CD4-positive, alpha-beta T cell treated with Interleukin-10 for 1 hour (primary cell): Measurements from ENCODE around the gene PAX7.
"Not testable (repeated sequence)": the region's sequence is repeated elsewhere in the genome, so short reads cannot be mapped to it uniquely, and the experiment has no call there.

Source experiments
- DNase-seq: peaks from one replicate; pipeline ENCODE4 v3.0.0-alpha.2; 2020

PAX7 gene

GRCh38 chr1:18666317-18666920 lies 35.8 kb downstream of the PAX7 start:
- no peak for DNase-seq

GRCh38 chr1:18667333-18667732 lies 36.7 kb downstream of the PAX7 start:
- DNase-seq: no peak

- DNase-seq: no peak
These were observed 37.4 kb downstream of the PAX7 start for GRCh38 chr1:18668046-18668445.

- DNase-seq: no peak
These were observed 38.2 kb downstream of the PAX7 start for GRCh38 chr1:18668750-18669404.

- DNase-seq: no peak
These were observed 39.6 kb downstream of the PAX7 start for GRCh38 chr1:18670121-18670867.

- no peak for DNase-seq
These were observed 40.2 kb downstream of the PAX7 start for GRCh38 chr1:18670868-18671225.

- no peak for DNase-seq
These were observed 43.3 kb downstream of the PAX7 start for GRCh38 chr1:18673976-18674375.

- no peak for DNase-seq
These were observed 45.7 kb downstream of the PAX7 start for GRCh38 chr1:18676332-18676781.

- DNase-seq: peak; percentile 5
These were observed 50.8 kb downstream of the PAX7 start for GRCh38 chr1:18681423-18681835.

- no peak for DNase-seq
These were observed 51.7 kb downstream of the PAX7 start for GRCh38 chr1:18682375-18682774.

GRCh38 chr1:18684303-18684702 lies 53.7 kb downstream of the PAX7 start:
- no peak for DNase-seq

GRCh38 chr1:18686540-18686939 lies 55.9 kb downstream of the PAX7 start:
- no peak for DNase-seq

GRCh38 chr1:18687273-18687672 lies 56.6 kb downstream of the PAX7 start:
- no peak for DNase-seq

GRCh38 chr1:18691648-18692047 lies 61.0 kb downstream of the PAX7 start:
- no peak for DNase-seq

- DNase-seq: no peak
These were observed 62.8 kb downstream of the PAX7 start for GRCh38 chr1:18693256-18694098.

- DNase-seq: not testable (repeated sequence)
These were observed 63.6 kb downstream of the PAX7 start for GRCh38 chr1:18694289-18694688.

- no peak for DNase-seq
These were observed 66.9 kb downstream of the PAX7 start for GRCh38 chr1:18697541-18697940.

GRCh38 chr1:18700530-18700929 lies 69.9 kb downstream of the PAX7 start:
- DNase-seq: no peak

GRCh38 chr1:18701183-18701582 lies 70.5 kb downstream of the PAX7 start:
- DNase-seq: no peak

- no peak for DNase-seq
These were observed 72.5 kb downstream of the PAX7 start for GRCh38 chr1:18703041-18703621.

- no peak for DNase-seq
These were observed 75.2 kb downstream of the PAX7 start for GRCh38 chr1:18705811-18706210.

- DNase-seq: no peak
These were observed 77.1 kb downstream of the PAX7 start for GRCh38 chr1:18707696-18708257.

- DNase-seq: no peak
These were observed 79.4 kb downstream of the PAX7 start for GRCh38 chr1:18710002-18710401.
